GM23248 (cell line): ENCODE data around the gene ANKH. TPM values are rescaled to one million over a fixed set of nuclear protein-coding genes. Genes with fewer than 3 reads are reported as not detected.

Source experiments
- DNase-seq: peaks from one replicate; pipeline ENCODE4 v3.0.0-alpha.2; 2015
- H2AFZ ChIP-seq: fragments of 200-600 bp; sonication (generic); 2 replicates; pipeline ENCODE4 v1.6.1; 2016; ENCODE audit warnings: antibody characterized with exemption
- H3F3A ChIP-seq: fragments of 200-600 bp; sonication (generic); 2 replicates; pipeline ENCODE4 v1.6.1; 2016; ENCODE audit warnings: mild to moderate bottlenecking, antibody characterized with exemption, mixed run types; ENCODE audit not compliant: insufficient read depth
- H3K27ac ChIP-seq: fragments of 200-600 bp; sonication (generic); 2 replicates; pipeline ENCODE4 v1.5.1; 2016; ENCODE audit warnings: mild to moderate bottlenecking
- H3K27me3 ChIP-seq: fragments of 200-600 bp; sonication (generic); replicated peaks from 2 replicates; pipeline ENCODE4 v1.6.1; 2016; ENCODE audit warnings: mild to moderate bottlenecking; ENCODE audit not compliant: insufficient read depth
- H3K36me3 ChIP-seq: fragments of 200-600 bp; sonication (generic); 2 replicates; pipeline ENCODE4 v1.6.1; 2016; ENCODE audit warnings: low read depth, mild to moderate bottlenecking
- H3K4me1 ChIP-seq: fragments of 200-600 bp; sonication (generic); 2 replicates; pipeline ENCODE4 v1.6.1; 2016; ENCODE audit warnings: mild to moderate bottlenecking; ENCODE audit not compliant: insufficient read depth
- H3K4me2 ChIP-seq: fragments of 200-600 bp; sonication (generic); one replicate; pipeline ENCODE4 v1.6.1; 2016; ENCODE audit warnings: mild to moderate bottlenecking; ENCODE audit not compliant: unreplicated experiment
- H3K4me3 ChIP-seq: fragments of 200-600 bp; sonication (generic); 2 replicates; pipeline ENCODE4 v1.5.1; 2016; ENCODE audit warnings: mild to moderate bottlenecking
- H3K79me2 ChIP-seq: fragments of 200-600 bp; sonication (generic); 2 replicates; pipeline ENCODE4 v1.6.1; 2016; ENCODE audit warnings: mild to moderate bottlenecking; ENCODE audit not compliant: insufficient read depth
- H3K9ac ChIP-seq: fragments of 200-600 bp; sonication (generic); 2 replicates; pipeline ENCODE4 v1.6.1; 2016; ENCODE audit warnings: mild to moderate bottlenecking
- H3K9me2 ChIP-seq: fragments of 200-600 bp; sonication (generic); 2 replicates; pipeline ENCODE4 v1.6.1; 2016; ENCODE audit warnings: mixed run types, mild to moderate bottlenecking, moderate library complexity; ENCODE audit not compliant: insufficient read depth
- H3K9me3 ChIP-seq: fragments of 200-600 bp; sonication (generic); one replicate; pipeline ENCODE4 v1.6.1; 2017; ENCODE audit warnings: low read depth
- H4K20me1 ChIP-seq: fragments of 200-600 bp; sonication (generic); 2 replicates; pipeline ENCODE4 v1.6.0; 2016; ENCODE audit not compliant: insufficient read depth
- EZH2 ChIP-seq: fragments of 200-600 bp; sonication (generic); IDR thresholded peaks from 2 replicates; pipeline ENCODE4 v1.6.1; 2018; ENCODE audit warnings: antibody characterized with exemption, mild to moderate bottlenecking; ENCODE audit not compliant: insufficient read depth, poor library complexity, severe bottlenecking
- EZH2phosphoT487 ChIP-seq: fragments of 200-600 bp; sonication (generic); IDR thresholded peaks from 2 replicates; pipeline ENCODE4 v1.6.1; 2018; ENCODE audit warnings: antibody characterized with exemption, moderate library complexity, mild to moderate bottlenecking, low read depth; ENCODE audit not compliant: insufficient read depth
- WGBS, 2 experiments: methylation state at CpG; one replicate each; pipeline ENCODE4 v1.1.6; 2015 to 2017; ENCODE audit warnings: low lambda C conversion rate in 2 of 2, low coverage in 1 of 2; ENCODE audit errors: missing lambda C conversion rate in 2 of 2; 5-methylcytosine and 5-hydroxymethylcytosine counted together
- in situ Hi-C: fragments of 300-500 bp; cut with MboI; formaldehyde crosslinking; loops from 2 replicates; pipeline ENCODE4 v1.15.0; 2020
- polyA plus RNA-seq: library from polyadenylated mRNA; unstranded; fragments of >200 nt; fragmentation: Nextera tagmentation; extraction: Ambion mirVana; gene quantifications from 2 replicates; pipeline ENCODE4 v1.2.1, GENCODE V29; 2016
- total RNA-seq: library from RNA; depleted of rRNA; stranded (reverse); fragments of >200 nt; shearing (Covaris generic); gene quantifications from 2 replicates; pipeline ENCODE4 v1.2.3, GENCODE V29; 2014

Gene ANKH
- total and polyA plus RNA-seq, 2 experiments from 2014 or later: 45.9 to 47.6 TPM

GRCh38 chr5:14915291-14915952 lies 43.8 kb upstream of the ANKH start:
- Histone ChIP-seq H3K9me3 (no peaks in the 10 kb centered on the region), H3K4me1 (peaks cover 40% of the 10 kb centered on the region), H4K20me1 (no peaks in the 10 kb centered on the region), H3K9ac (no peak overlapping the region), H3K79me2 (no peaks in the 10 kb centered on the region), H3K4me3 (no peak overlapping the region), H3K36me3 (no peaks in the 10 kb centered on the region), H2AFZ (no peak overlapping the region), H3K9me2 (no peaks in the 10 kb centered on the region), H3K27me3 (no peaks in the 10 kb centered on the region), H3F3A (peaks cover 22% of the 10 kb centered on the region), H3K27ac (peak overlapping the region; percentile 22; the same call in 1 of the 2 replicates), H3K4me2 (no peak overlapping the region)
- no peak for DNase-seq
- in situ Hi-C loops: no loop called here
- 94 to 99% methylated on average over 10 of the region's 10 CpGs for WGBS, 2 experiments
- TF ChIP-seq EZH2: no peak

GRCh38 chr5:14914623-14915260 lies 43.2 kb upstream of the ANKH start:
- H3K9ac ChIP-seq: no peak overlapping the region

GRCh38 chr5:14914193-14914592 lies 42.6 kb upstream of the ANKH start:
- in situ Hi-C loops: no loop called here
- Histone ChIP-seq H3K4me1 (peaks cover 32% of the 10 kb centered on the region), H3K79me2 (no peaks in the 10 kb centered on the region), H3K27me3 (no peaks in the 10 kb centered on the region), H3K9ac (no peak overlapping the region), H3K9me2 (no peaks in the 10 kb centered on the region), H4K20me1 (no peaks in the 10 kb centered on the region), H3K27ac (no peak overlapping the region), H3K36me3 (no peaks in the 10 kb centered on the region), H3K4me3 (no peak overlapping the region), H3K9me3 (no peaks in the 10 kb centered on the region), H3F3A (peaks cover 22% of the 10 kb centered on the region), H3K4me2 (no peak overlapping the region), H2AFZ (no peak overlapping the region)
- no peak for DNase-seq
- no peak for TF ChIP-seq EZH2phosphoT487
- TF ChIP-seq EZH2: no peak
- 91 to 96% methylated on average over 7 of the region's 7 CpGs for WGBS, 2 experiments

More at GRCh38 chr5:14914623-14915260, 43.2 kb upstream of the ANKH start:
- in situ Hi-C loops: no loop called here
- H3K9me2 ChIP-seq: no peaks in the 10 kb centered on the region
- H3F3A ChIP-seq: peaks cover 22% of the 10 kb centered on the region
- no peaks in the 10 kb centered on the region for H3K79me2 ChIP-seq
- 0 out of 2 replicates have a peak overlapping the region, but pooled peaks have one; percentile 18 for H3K4me3 ChIP-seq
- peak overlapping the region; percentile 68 for H3K4me2 ChIP-seq
- 62 to 63% methylated on average over 8 of the region's 8 CpGs for WGBS, 2 experiments
- TF ChIP-seq EZH2phosphoT487 (no peak), EZH2 (no peak)
- no peaks in the 10 kb centered on the region for H3K27me3 ChIP-seq
- peak; percentile 92 for DNase-seq
- H4K20me1 ChIP-seq: no peaks in the 10 kb centered on the region
- H3K9me3 ChIP-seq: no peaks in the 10 kb centered on the region
- H3K36me3 ChIP-seq: no peaks in the 10 kb centered on the region
- H3K27ac ChIP-seq: peak overlapping the region; percentile 22
- no peak overlapping the region for H2AFZ ChIP-seq
- H3K4me1 ChIP-seq: peaks cover 34% of the 10 kb centered on the region

GRCh38 chr5:14913096-14913495 lies 41.5 kb upstream of the ANKH start:
- Histone ChIP-seq H2AFZ (no peak overlapping the region), H3K9me2 (no peaks in the 10 kb centered on the region), H3K27me3 (no peaks in the 10 kb centered on the region), H3K4me1 (peaks cover 33% of the 10 kb centered on the region), H3K79me2 (no peaks in the 10 kb centered on the region), H3K4me2 (no peak overlapping the region), H3K9me3 (no peaks in the 10 kb centered on the region), H3K36me3 (no peaks in the 10 kb centered on the region), H3K4me3 (no peak overlapping the region), H3K9ac (no peak overlapping the region), H3F3A (peaks cover 20% of the 10 kb centered on the region), H4K20me1 (no peaks in the 10 kb centered on the region), H3K27ac (no peak overlapping the region)
- in situ Hi-C loops: no loop called here
- no peak for TF ChIP-seq EZH2phosphoT487
- TF ChIP-seq EZH2: no peak
- 78% methylated on average over 5 of the region's 5 CpGs for WGBS, 2 experiments
- DNase-seq: no peak
